Calu3 (cell line): ENCODE measurements around the gene BRD4. TPM values are rescaled to one million over a fixed set of nuclear protein-coding genes. Genes with fewer than 3 reads are reported as not detected.

ENCODE experiments used
- BruUV-seq: library from RNA; stranded (reverse); fragments of 400-500 nt; replicated peaks from 2 replicates; lab custom pipeline; 2021; lab: Mats Ljungman, UMichigan
- CTCF ChIA-PET: fragments of 300-600 bp; sonication (Branson Sonifier 250); formaldehyde crosslinking; loops from one replicate; lab custom pipeline; 2022; ENCODE audit warnings: antibody characterized with exemption; lab: Charles Lee
- DNase-seq: peaks from one replicate; pipeline ENCODE4 v3.0.0; 2022
- H3K27ac Mint-ChIP-seq: one replicate; pipeline ENCODE4 v1.8.0; 2022; ENCODE audit warnings: mixed read lengths; ENCODE audit not compliant: unreplicated experiment
- H3K27me3 Mint-ChIP-seq: one replicate; pipeline ENCODE4 v1.8.0; 2022; ENCODE audit warnings: mixed read lengths; ENCODE audit not compliant: unreplicated experiment
- H3K36me3 Mint-ChIP-seq: one replicate; pipeline ENCODE4 v1.8.0; 2022; ENCODE audit warnings: mild to moderate bottlenecking, moderate library complexity, mixed read lengths; ENCODE audit not compliant: insufficient read depth, unreplicated experiment
- H3K4me1 Mint-ChIP-seq: one replicate; pipeline ENCODE4 v1.8.0; 2022; ENCODE audit warnings: mild to moderate bottlenecking, low read depth, mixed read lengths; ENCODE audit not compliant: unreplicated experiment
- H3K4me3 Mint-ChIP-seq: one replicate; pipeline ENCODE4 v1.8.0; 2022; ENCODE audit warnings: mild to moderate bottlenecking, low read depth, moderate library complexity, mixed read lengths; ENCODE audit not compliant: unreplicated experiment
- H3K9me3 Mint-ChIP-seq: one replicate; pipeline ENCODE4 v1.8.0; 2022; ENCODE audit warnings: low read depth, mixed read lengths; ENCODE audit not compliant: unreplicated experiment
- CTCF ChIP-seq: fragments of 200-600 bp; IDR thresholded peaks from one replicate; pipeline ENCODE4 v1.8.0; 2022; ENCODE audit warnings: antibody characterized with exemption; ENCODE audit not compliant: unreplicated experiment
- intact Hi-C: fragments of 100-400 bp; cut with micrococcal nuclease; formaldehyde crosslinking; loops from one replicate; pipeline ENCODE4 v1.10.0; 2022; ENCODE audit not compliant: unreplicated experiment
- total RNA-seq: library from RNA; stranded (reverse); gene quantifications from 2 replicates; pipeline ENCODE4 v1.2.3, GENCODE V29; 2022

The BRD4 gene
- total RNA-seq, 1 experiment from 2014 or later: 93.9 TPM

GRCh38 chr19:15247107-15248014 is 85.0 kb downstream of the BRD4 start:
- no peak for DNase-seq
- intact Hi-C loops: no loop called here
- Mint-ChIP-seq H3K9me3 (no peaks in the 10 kb centered on the region), H3K27ac (no peak overlapping the region), H3K36me3 (peaks cover 52% of the 10 kb centered on the region), H3K4me1 (peaks cover 14% of the 10 kb centered on the region), H3K4me3 (no peak overlapping the region), H3K27me3 (no peaks in the 10 kb centered on the region)
- BruUV-seq: no TSS peak
- CTCF ChIA-PET: no interaction called here
- TF ChIP-seq CTCF: no peak

- no peak for DNase-seq
- intact Hi-C loops: no loop called here
- no peak for TF ChIP-seq CTCF
- H3K4me3 Mint-ChIP-seq: no peak overlapping the region
- CTCF ChIA-PET: no interaction called here
- peaks cover 56% of the 10 kb centered on the region for H3K36me3 Mint-ChIP-seq
- no TSS peak for BruUV-seq
- H3K4me1 Mint-ChIP-seq: peaks cover 14% of the 10 kb centered on the region
- H3K9me3 Mint-ChIP-seq: no peaks in the 10 kb centered on the region
- H3K27me3 Mint-ChIP-seq: no peaks in the 10 kb centered on the region
- peak overlapping the region; percentile 24 for H3K27ac Mint-ChIP-seq
These were observed 86.2 kb downstream of the BRD4 start for GRCh38 chr19:15246198-15246481.

- no TSS peak for BruUV-seq
- CTCF ChIA-PET: no interaction called here
- Mint-ChIP-seq H3K4me3 (no peak overlapping the region), H3K27me3 (no peaks in the 10 kb centered on the region), H3K9me3 (no peaks in the 10 kb centered on the region), H3K4me1 (peaks cover 14% of the 10 kb centered on the region), H3K36me3 (peaks cover 53% of the 10 kb centered on the region), H3K27ac (peak overlapping the region; percentile 24)
- intact Hi-C loops: no loop called here
- no peak for TF ChIP-seq CTCF
- DNase-seq: no peak
These were observed 86.8 kb downstream of the BRD4 start for GRCh38 chr19:15245370-15246197.

GRCh38 chr19:15244808-15245207 is 87.5 kb downstream of the BRD4 start:
- H3K36me3 Mint-ChIP-seq: peaks cover 47% of the 10 kb centered on the region
- CTCF ChIA-PET: interaction anchor here (0.5 kb wide), 1 partner anchor 741 kb away, joined by 4 read pairs; no protein-coding TSS in a partner anchor

More at GRCh38 chr19:15244808-15245207, 87.5 kb downstream of the BRD4 start:
- Mint-ChIP-seq H3K27ac (no peak overlapping the region), H3K4me1 (peaks cover 14% of the 10 kb centered on the region), H3K4me3 (no peak overlapping the region), H3K27me3 (no peaks in the 10 kb centered on the region), H3K9me3 (no peaks in the 10 kb centered on the region)
- intact Hi-C loops: no loop called here
- TF ChIP-seq CTCF: no peak
- DNase-seq: no peak
- no TSS peak for BruUV-seq
